Measurements from ENCODE around the gene RBM18. TPM values are rescaled to one million over a fixed set of nuclear protein-coding genes. Genes with fewer than 3 reads are reported as not detected.

The RBM18 gene
- total RNA-seq, 1 experiment from 2014 or later, result 30.8 TPM

DNA sequence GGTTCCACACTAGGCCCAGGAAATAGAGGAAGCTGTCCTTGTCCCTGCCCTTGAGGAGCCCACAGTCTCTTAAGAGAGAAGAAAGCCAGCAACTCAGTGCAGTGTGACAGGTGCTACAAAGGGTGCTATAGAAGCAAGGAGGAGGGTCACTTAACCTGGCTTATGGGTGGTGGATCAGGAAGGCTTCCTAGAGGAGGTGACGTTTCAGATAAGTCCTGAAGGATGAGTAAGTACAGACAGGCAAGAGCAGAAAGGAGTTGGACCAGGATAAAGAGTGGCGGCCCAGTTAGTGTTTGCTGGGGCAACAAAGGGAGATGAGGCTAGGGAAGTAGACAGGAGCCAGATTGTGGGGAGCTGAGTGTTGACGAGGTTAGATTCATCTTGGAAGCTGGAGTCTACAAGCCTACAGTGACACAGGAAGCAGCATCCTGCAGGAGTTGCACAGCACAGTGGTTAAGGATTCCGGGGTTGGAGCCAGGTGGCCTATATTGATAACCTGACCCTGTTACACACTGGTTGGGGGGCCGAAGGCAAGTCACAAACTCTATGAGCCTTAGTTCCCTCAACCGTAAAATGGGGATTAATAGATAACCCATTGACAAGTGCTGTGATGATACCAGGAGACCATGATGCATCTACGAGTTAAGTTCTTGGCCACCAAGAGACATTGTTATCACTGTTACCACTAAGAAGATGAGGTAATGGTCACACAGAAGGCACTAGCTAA is 30.5 kb downstream of the RBM18 start:
- H3K27me3 ChIP-seq (replicated peaks; ENCODE audit: insufficient read depth, low read depth, low read length, poor library complexity), result peaks cover 53% of the 10 kb centered on the region
- no peaks in the 10 kb centered on the region for H3K9me3 ChIP-seq (ENCODE audit: low read depth, low read length, poor library complexity, severe bottlenecking)
- POLR2A ChIA-PET (ENCODE audit: low non-redundant PET), result interaction anchor here (0.6 kb wide), 1 partner anchor 707 kb away, joined by 3 read pairs; the partner anchor contains the start of gene RABGAP1
- no peak overlapping the region for H3K27ac ChIP-seq (ENCODE audit: low read depth, low read length, poor library complexity, severe bottlenecking)
- BruUV-seq (replicated peaks), result no TSS peak
- H3K4me3 ChIP-seq (ENCODE audit: low read depth, low read length, poor library complexity, severe bottlenecking), result no peak overlapping the region
- intact Hi-C loops (cut with micrococcal nuclease; ENCODE audit: unreplicated experiment), result no loop called here
- CTCF ChIA-PET, result no interaction called here
- H3K36me3 ChIP-seq (ENCODE audit: insufficient read depth, low read length, poor library complexity, severe bottlenecking), result no peaks in the 10 kb centered on the region
- no peak for DNase-seq (ENCODE audit: low spot score)
- H3K4me1 ChIP-seq (ENCODE audit: insufficient read depth, low read length, poor library complexity, severe bottlenecking), result no peaks in the 10 kb centered on the region
- no peak for TF ChIP-seq EZH2 (IDR thresholded peaks at IDR 0.05; ENCODE audit: borderline replicate concordance, low read depth, low read length, poor library complexity, severe bottlenecking)
- TF ChIP-seq, protein P1, sequence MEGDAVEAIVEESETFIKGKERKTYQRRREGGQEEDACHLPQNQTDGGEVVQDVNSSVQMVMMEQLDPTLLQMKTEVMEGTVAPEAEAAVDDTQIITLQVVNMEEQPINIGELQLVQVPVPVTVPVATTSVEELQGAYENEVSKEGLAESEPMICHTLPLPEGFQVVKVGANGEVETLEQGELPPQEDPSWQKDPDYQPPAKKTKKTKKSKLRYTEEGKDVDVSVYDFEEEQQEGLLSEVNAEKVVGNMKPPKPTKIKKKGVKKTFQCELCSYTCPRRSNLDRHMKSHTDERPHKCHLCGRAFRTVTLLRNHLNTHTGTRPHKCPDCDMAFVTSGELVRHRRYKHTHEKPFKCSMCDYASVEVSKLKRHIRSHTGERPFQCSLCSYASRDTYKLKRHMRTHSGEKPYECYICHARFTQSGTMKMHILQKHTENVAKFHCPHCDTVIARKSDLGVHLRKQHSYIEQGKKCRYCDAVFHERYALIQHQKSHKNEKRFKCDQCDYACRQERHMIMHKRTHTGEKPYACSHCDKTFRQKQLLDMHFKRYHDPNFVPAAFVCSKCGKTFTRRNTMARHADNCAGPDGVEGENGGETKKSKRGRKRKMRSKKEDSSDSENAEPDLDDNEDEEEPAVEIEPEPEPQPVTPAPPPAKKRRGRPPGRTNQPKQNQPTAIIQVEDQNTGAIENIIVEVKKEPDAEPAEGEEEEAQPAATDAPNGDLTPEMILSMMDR (conservative IDR thresholded peaks at IDR 0.05; ENCODE audit: low read depth, low read length), result no peak

DNA sequence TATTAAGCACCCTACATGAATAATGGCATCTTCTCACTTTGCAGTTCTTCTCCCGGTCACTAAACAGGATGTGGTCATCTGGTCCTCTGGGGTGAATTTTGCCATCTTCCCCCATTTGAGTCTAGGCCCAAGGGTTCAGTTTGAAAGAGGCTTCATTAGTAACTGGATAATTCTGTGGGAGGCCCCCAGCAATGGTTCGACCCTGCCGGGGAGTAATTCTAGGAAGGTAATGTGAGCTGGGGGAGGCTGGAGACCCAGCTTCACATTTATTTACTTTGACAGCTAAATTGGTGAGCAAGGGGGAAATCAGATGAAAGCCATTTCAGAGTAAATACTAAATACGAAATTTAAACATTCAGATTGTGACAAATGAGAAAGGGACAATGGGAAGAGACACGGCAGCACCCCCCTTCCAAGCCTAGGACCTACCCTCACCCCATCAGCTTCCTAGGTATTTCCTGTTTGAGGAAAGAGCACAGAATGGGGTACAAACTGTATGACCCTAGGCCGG is 31.8 kb downstream of the RBM18 start:
- Histone ChIP-seq H3K4me3 (ENCODE audit: low read depth, low read length, poor library complexity, severe bottlenecking) (no peak overlapping the region), H3K9me3 (ENCODE audit: low read depth, low read length, poor library complexity, severe bottlenecking) (no peaks in the 10 kb centered on the region), H3K4me1 (ENCODE audit: insufficient read depth, low read length, poor library complexity, severe bottlenecking) (no peaks in the 10 kb centered on the region), H3K36me3 (ENCODE audit: insufficient read depth, low read length, poor library complexity, severe bottlenecking) (no peaks in the 10 kb centered on the region), H3K27me3 (replicated peaks; ENCODE audit: insufficient read depth, low read depth, low read length, poor library complexity) (peaks cover 65% of the 10 kb centered on the region), H3K27ac (ENCODE audit: low read depth, low read length, poor library complexity, severe bottlenecking) (no peak overlapping the region)
- intact Hi-C loops (cut with micrococcal nuclease; ENCODE audit: unreplicated experiment), result no loop called here
- ChIA-PET POLR2A (ENCODE audit: low non-redundant PET) (no interaction called here), CTCF (no interaction called here)
- TF ChIP-seq, protein P1 (conservative IDR thresholded peaks at IDR 0.05; ENCODE audit: low read depth, low read length), result no peak
- TF ChIP-seq EZH2 (IDR thresholded peaks at IDR 0.05; ENCODE audit: borderline replicate concordance, low read depth, low read length, poor library complexity, severe bottlenecking), result no peak
- no TSS peak for BruUV-seq (replicated peaks)
- no peak for DNase-seq (ENCODE audit: low spot score)

DNA sequence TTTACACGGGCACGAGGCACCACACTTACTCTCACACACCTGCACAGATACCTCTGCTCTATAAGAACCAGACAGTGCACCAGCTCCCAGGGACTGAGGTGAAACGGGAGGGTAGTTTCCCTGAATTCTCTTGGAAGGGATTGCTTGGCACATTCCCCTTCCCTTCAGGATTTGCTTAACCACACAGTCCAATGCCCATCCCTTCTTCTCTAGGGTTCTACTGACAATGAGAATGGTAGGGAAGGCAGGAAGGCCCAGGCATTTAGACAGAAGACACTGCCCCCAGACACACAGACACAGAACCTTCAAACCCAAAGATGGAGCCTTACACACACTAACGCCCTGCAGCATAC is 35.2 kb downstream of the RBM18 start:
- POLR2A ChIA-PET (ENCODE audit: low non-redundant PET), result interaction anchor here (0.6 kb wide), 1 partner anchor 1732 kb away, joined by 3 read pairs; no protein-coding TSS in a partner anchor

More for the DNA sequence above, 35.2 kb downstream of the RBM18 start:
- TF ChIP-seq EZH2 (IDR thresholded peaks at IDR 0.05; ENCODE audit: borderline replicate concordance, low read depth, low read length, poor library complexity, severe bottlenecking), result no peak
- TF ChIP-seq, protein P1 (conservative IDR thresholded peaks at IDR 0.05; ENCODE audit: low read depth, low read length), result no peak
- BruUV-seq (replicated peaks), result no TSS peak
- no peaks in the 10 kb centered on the region for H3K9me3 ChIP-seq (ENCODE audit: low read depth, low read length, poor library complexity, severe bottlenecking)
- no peak overlapping the region for H3K4me3 ChIP-seq (ENCODE audit: low read depth, low read length, poor library complexity, severe bottlenecking)
- CTCF ChIA-PET, result no interaction called here
- H3K36me3 ChIP-seq (ENCODE audit: insufficient read depth, low read length, poor library complexity, severe bottlenecking), result no peaks in the 10 kb centered on the region
- H3K27ac ChIP-seq (ENCODE audit: low read depth, low read length, poor library complexity, severe bottlenecking), result no peak overlapping the region
- no peaks in the 10 kb centered on the region for H3K4me1 ChIP-seq (ENCODE audit: insufficient read depth, low read length, poor library complexity, severe bottlenecking)
- peaks cover 95% of the 10 kb centered on the region for H3K27me3 ChIP-seq (replicated peaks; ENCODE audit: insufficient read depth, low read depth, low read length, poor library complexity)
- no peak for DNase-seq (ENCODE audit: low spot score)
- intact Hi-C loops (cut with micrococcal nuclease; ENCODE audit: unreplicated experiment), result no loop called here
